Left lung (tissue), 10 donors: ENCODE measurements around the gene CAPN12. TPM values are rescaled to one million over a fixed set of nuclear protein-coding genes. Genes with fewer than 3 reads are reported as not detected.

ENCODE experiments used
- ATAC-seq: fragments of 200-7000 bp; cut with Tn5 transposase; one replicate; pipeline ENCODE4 v1.9.1; 2020; ENCODE audit warnings: moderate library complexity
- DNase-seq, 4 donors: peaks; one replicate each; pipeline ENCODE4 v3.0.0-alpha.2; 2013 to 2020
- H3K27ac ChIP-seq, 2 donors: fragments of 200-600 bp; sonication (generic) in 1 of 2; one replicate each; pipeline versions ENCODE4 v1.5.0 to v1.8.0; 2020 to 2021
- H3K27me3 ChIP-seq, 2 donors: fragments of 200-600 bp; sonication (generic) in 1 of 2; one replicate each; pipeline versions ENCODE4 v1.5.0 to v1.8.0; 2020 to 2021
- H3K36me3 ChIP-seq, 2 donors: fragments of 200-600 bp; sonication (generic) in 1 of 2; one replicate each; pipeline versions ENCODE4 v1.5.0 to v1.8.0; 2020 to 2021
- H3K4me1 ChIP-seq, 2 donors: fragments of 200-600 bp; one replicate each; pipeline ENCODE4 v1.8.0; 2021
- H3K4me3 ChIP-seq, 2 donors: fragments of 200-600 bp; sonication (generic) in 1 of 2; one replicate each; pipeline versions ENCODE4 v1.5.0 to v1.8.0; 2020 to 2021; ENCODE audit warnings: mild to moderate bottlenecking in 1 of 2
- H3K9me3 ChIP-seq, 2 donors: fragments of 200-600 bp; sonication (generic) in 1 of 2; one replicate each; pipeline versions ENCODE4 v1.5.0 to v1.8.0; 2020 to 2021
- intact Hi-C, 2 donors: fragments of 100-400 bp; cut with DNase I; formaldehyde crosslinking; loops; one replicate each; pipeline versions ENCODE4 v1.11.2 to v1.14.2; 2022
- polyA plus RNA-seq, 6 donors: library from polyadenylated mRNA; unstranded; fragments of 120-200 nt; gene quantifications; one replicate each; pipeline ENCODE4 v1.2.1, GENCODE V29; 2013; ENCODE audit not compliant: insufficient read length in 6 of 6
- total RNA-seq, 2 donors: library from RNA; stranded (reverse); fragmentation: NEBNext Ultra II Directional; extraction: Animal tissue kit (Norgen Biotek cat#: 25700); gene quantifications; one replicate each; pipeline ENCODE4 v1.2.1, GENCODE V29; 2021
- TF ChIP-seq, protein P1 (sequence below), 2 donors: fragments of 200-600 bp; sonication (generic) in 1 of 2; IDR thresholded peaks; one replicate each; pipeline versions ENCODE4 v1.5.0 to v1.8.0; 2021; ENCODE audit warnings: antibody characterized with exemption in 2 of 2
- donor health status: DM: no; HTN: yes; CAD: no.
- donor health status: DM: no; HTN: no; CAD: no.

The CAPN12 gene
- total and polyA plus RNA-seq, 8 donors: 1.6 to 4.9 (median 4.6) TPM

GRCh38 chr19:38683393-38684077 is 60.7 kb downstream of the CAPN12 start:
- intact Hi-C loops: no loop called here
- peak; percentile 90 for ATAC-seq
- no peak overlapping the region for H3K4me3 ChIP-seq
- no peaks in the 10 kb centered on the region for H3K36me3 ChIP-seq
- no peaks in the 10 kb centered on the region for H3K27me3 ChIP-seq
- no peaks in the 10 kb centered on the region for H3K9me3 ChIP-seq
- H3K4me1 ChIP-seq: peaks cover 41 to 100% of the 10 kb centered on the region in 2 donors
- TF ChIP-seq, protein P1, sequence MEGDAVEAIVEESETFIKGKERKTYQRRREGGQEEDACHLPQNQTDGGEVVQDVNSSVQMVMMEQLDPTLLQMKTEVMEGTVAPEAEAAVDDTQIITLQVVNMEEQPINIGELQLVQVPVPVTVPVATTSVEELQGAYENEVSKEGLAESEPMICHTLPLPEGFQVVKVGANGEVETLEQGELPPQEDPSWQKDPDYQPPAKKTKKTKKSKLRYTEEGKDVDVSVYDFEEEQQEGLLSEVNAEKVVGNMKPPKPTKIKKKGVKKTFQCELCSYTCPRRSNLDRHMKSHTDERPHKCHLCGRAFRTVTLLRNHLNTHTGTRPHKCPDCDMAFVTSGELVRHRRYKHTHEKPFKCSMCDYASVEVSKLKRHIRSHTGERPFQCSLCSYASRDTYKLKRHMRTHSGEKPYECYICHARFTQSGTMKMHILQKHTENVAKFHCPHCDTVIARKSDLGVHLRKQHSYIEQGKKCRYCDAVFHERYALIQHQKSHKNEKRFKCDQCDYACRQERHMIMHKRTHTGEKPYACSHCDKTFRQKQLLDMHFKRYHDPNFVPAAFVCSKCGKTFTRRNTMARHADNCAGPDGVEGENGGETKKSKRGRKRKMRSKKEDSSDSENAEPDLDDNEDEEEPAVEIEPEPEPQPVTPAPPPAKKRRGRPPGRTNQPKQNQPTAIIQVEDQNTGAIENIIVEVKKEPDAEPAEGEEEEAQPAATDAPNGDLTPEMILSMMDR (IDR thresholded peaks at IDR 0.05): no peak
- H3K27ac ChIP-seq: peak overlapping the region; percentile 86 to 96
- DNase-seq: peak in 3 of 4 donors; percentile 85 to 94 (median 88)

DNA sequence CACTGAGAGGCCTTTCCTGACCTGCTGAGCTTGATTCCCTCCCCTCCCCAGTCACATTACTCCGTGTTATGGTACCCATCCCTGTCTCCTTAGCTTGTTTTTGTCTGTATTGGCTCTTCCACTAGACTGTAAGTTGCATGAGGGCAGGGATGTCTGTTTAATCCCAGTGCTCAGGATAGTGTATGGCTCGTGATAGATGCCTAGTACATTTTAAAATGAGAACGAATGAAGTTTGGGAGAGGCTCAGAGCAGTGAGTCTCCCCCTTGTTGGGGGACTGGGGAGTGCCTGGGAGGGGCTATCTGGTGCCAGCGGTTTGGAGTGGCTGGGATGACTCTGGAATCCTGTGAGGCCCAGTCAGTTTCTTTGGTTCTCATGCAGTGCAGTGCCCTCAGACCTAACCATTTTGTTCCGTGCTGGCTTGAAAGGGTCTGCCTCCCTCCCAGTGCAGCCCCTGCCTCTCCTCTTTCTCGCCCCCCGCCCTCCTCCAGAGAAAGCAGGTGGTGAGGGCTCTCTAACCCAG is 61.3 kb downstream of the CAPN12 start:
- no peaks in the 10 kb centered on the region for H3K27me3 ChIP-seq
- ATAC-seq (peak; percentile 0), DNase-seq (no peak)
- no peaks in the 10 kb centered on the region for H3K9me3 ChIP-seq
- intact Hi-C loops: no loop called here
- TF ChIP-seq, protein P1 (IDR thresholded peaks at IDR 0.05): no peak
- H3K4me3 ChIP-seq: no peak overlapping the region
- H3K36me3 ChIP-seq: no peaks in the 10 kb centered on the region
- peaks cover 41 to 100% of the 10 kb centered on the region in 2 donors for H3K4me1 ChIP-seq
- peak overlapping the region; percentile 86 to 96 for H3K27ac ChIP-seq

- Histone ChIP-seq H3K27me3 (no peaks in the 10 kb centered on the region), H3K4me3 (no peak overlapping the region), H3K27ac (peak overlapping the region; percentile 86 to 96), H3K9me3 (no peaks in the 10 kb centered on the region), H3K36me3 (no peaks in the 10 kb centered on the region), H3K4me1 (peaks cover 41 to 100% of the 10 kb centered on the region in 2 donors)
- TF ChIP-seq, protein P1 (IDR thresholded peaks at IDR 0.05): no peak
- DNase-seq: no peak
- ATAC-seq: no peak
- intact Hi-C loops: no loop called here
These were observed 61.9 kb downstream of the CAPN12 start for GRCh38 chr19:38682195-38682867.

Other genes with a start within 250 kb of the CAPN12 start
- gene MAP4K1, start 126.5 kb downstream of the CAPN12 start, total RNA-seq: 10 to 100 TPM in 1 of 2 donors, 1 to 10 TPM in 1; 6.1 to 10.7 TPM
- gene MAP4K1, start 126.5 kb downstream of the CAPN12 start, polyA plus RNA-seq: 1 to 10 TPM; 3.1 to 5.0 (median 3.9) TPM
- 100 to 1,000 TPM; 184 to 224 TPM for gene EIF3K, start 125.3 kb downstream of the CAPN12 start, total RNA-seq
- 100 to 1,000 TPM; 249 to 284 (median 276) TPM for gene EIF3K, start 125.3 kb downstream of the CAPN12 start, polyA plus RNA-seq
- 100 to 1,000 TPM; 576 to 647 TPM for gene ACTN4, start 96.8 kb downstream of the CAPN12 start, total RNA-seq
- 100 to 1,000 TPM; 373 to 467 (median 397) TPM for gene ACTN4, start 96.8 kb downstream of the CAPN12 start, polyA plus RNA-seq
- gene LGALS7, start 29.0 kb upstream of the CAPN12 start, total RNA-seq: 1 to 10 TPM in 1 of 2 donors, not detected in 1; 1.4 TPM
- under 1 TPM in 1 of 6 donors, not detected in 5; 0.58 TPM for gene LGALS7, start 29.0 kb upstream of the CAPN12 start, polyA plus RNA-seq
- gene LGALS7B, start 44.7 kb upstream of the CAPN12 start, total RNA-seq: not detected
- 1 to 10 TPM in 4 of 6 donors, under 1 TPM in 2; 0.49 to 2.0 (median 1.4) TPM for gene LGALS7B, start 44.7 kb upstream of the CAPN12 start, polyA plus RNA-seq
- gene LGALS4, start 68.5 kb upstream of the CAPN12 start, total RNA-seq: 1 to 10 TPM in 1 of 2 donors, under 1 TPM in 1; 0.64 to 1.5 TPM
- gene LGALS4, start 68.5 kb upstream of the CAPN12 start, polyA plus RNA-seq: 1 to 10 TPM; 1.0 to 3.4 (median 1.9) TPM
- 100 to 1,000 TPM; 154 to 185 TPM for gene ECH1, start 87.3 kb upstream of the CAPN12 start, total RNA-seq
- 100 to 1,000 TPM; 108 to 134 (median 116) TPM for gene ECH1, start 87.3 kb upstream of the CAPN12 start, polyA plus RNA-seq
- 100 to 1,000 TPM; 252 to 321 TPM for gene HNRNPL, start 105.5 kb upstream of the CAPN12 start, total RNA-seq
- gene HNRNPL, start 105.5 kb upstream of the CAPN12 start, polyA plus RNA-seq: 100 to 1,000 TPM; 384 to 470 (median 450) TPM
- 10 to 100 TPM in 1 of 2 donors, 1 to 10 TPM in 1; 8.6 to 10.8 TPM for gene RINL, start 133.8 kb upstream of the CAPN12 start, total RNA-seq
- 10 to 100 TPM in 1 of 6 donors, 1 to 10 TPM in 5; 7.2 to 12.0 (median 8.0) TPM for gene RINL, start 133.8 kb upstream of the CAPN12 start, polyA plus RNA-seq
- 10 to 100 TPM; 52.1 to 53.9 TPM for gene SIRT2, start 155.1 kb upstream of the CAPN12 start, total RNA-seq
- gene SIRT2, start 155.1 kb upstream of the CAPN12 start, polyA plus RNA-seq: 10 to 100 TPM; 49.2 to 56.1 (median 52.6) TPM
- 10 to 100 TPM; 19.7 to 34.2 TPM for gene NFKBIB, start 155.5 kb upstream of the CAPN12 start, total RNA-seq
- 1 to 10 TPM; 5.1 to 8.2 (median 6.3) TPM for gene NFKBIB, start 155.5 kb upstream of the CAPN12 start, polyA plus RNA-seq
- not detected for gene CCER2, start 167.7 kb upstream of the CAPN12 start, total RNA-seq
- gene CCER2, start 167.7 kb upstream of the CAPN12 start, polyA plus RNA-seq: under 1 TPM; 0.25 to 0.87 (median 0.67) TPM
- 10 to 100 TPM; 15.4 to 24.3 TPM for gene SARS2, start 186.3 kb upstream of the CAPN12 start, total RNA-seq
- gene SARS2, start 186.3 kb upstream of the CAPN12 start, polyA plus RNA-seq: 10 to 100 TPM; 32.6 to 43.8 (median 37.1) TPM
- gene MRPS12, start 186.5 kb upstream of the CAPN12 start, total RNA-seq: 10 to 100 TPM; 26.6 to 39.8 TPM
- 10 to 100 TPM; 11.8 to 18.3 (median 15.4) TPM for gene MRPS12, start 186.5 kb upstream of the CAPN12 start, polyA plus RNA-seq
- 10 to 100 TPM in 1 of 2 donors, 1 to 10 TPM in 1; 7.1 to 10.4 TPM for gene FBXO17, start 231.3 kb upstream of the CAPN12 start, total RNA-seq
- gene FBXO17, start 231.3 kb upstream of the CAPN12 start, polyA plus RNA-seq: 10 to 100 TPM; 40.0 to 50.3 (median 44.8) TPM